HG03354 (cell line): ENCODE measurements around the gene ADPRH.

ENCODE experiments used
- ATAC-seq: cut with Tn5 transposase; IDR thresholded peaks from one replicate; pipeline ENCODE4 v1.9.1; 2021; ENCODE audit warnings: mild to moderate bottlenecking; ENCODE audit not compliant: unreplicated experiment, poor library complexity, severe bottlenecking

ADPRH gene

GRCh38 chr3:119624002-119624720 is 44.9 kb downstream of the ADPRH start:
- no peak for ATAC-seq

- no peak for ATAC-seq
Measured at GRCh38 chr3:119625451-119626153, 46.3 kb downstream of the ADPRH start.

- no peak for ATAC-seq
Measured at GRCh38 chr3:119626196-119626595, 46.9 kb downstream of the ADPRH start.

GRCh38 chr3:119627461-119627860 is 48.2 kb downstream of the ADPRH start:
- ATAC-seq: peak; percentile 42

- peak; percentile 71 for ATAC-seq
Measured at GRCh38 chr3:119628390-119628789, 49.1 kb downstream of the ADPRH start.

- ATAC-seq: peak; percentile 35
Measured at GRCh38 chr3:119628816-119629445, 49.6 kb downstream of the ADPRH start.

- ATAC-seq: no peak
Measured at GRCh38 chr3:119630128-119630879, 51.0 kb downstream of the ADPRH start.

GRCh38 chr3:119630880-119631329 is 51.6 kb downstream of the ADPRH start:
- ATAC-seq: no peak

GRCh38 chr3:119631516-119631915 is 52.2 kb downstream of the ADPRH start:
- no peak for ATAC-seq

- ATAC-seq: no peak
Measured at GRCh38 chr3:119632216-119632615, 52.9 kb downstream of the ADPRH start.

GRCh38 chr3:119632829-119633228 is 53.5 kb downstream of the ADPRH start:
- no peak for ATAC-seq

- no peak for ATAC-seq
Measured at GRCh38 chr3:119635719-119636118, 56.4 kb downstream of the ADPRH start.

- no peak for ATAC-seq
Measured at GRCh38 chr3:119636249-119636648, 57.0 kb downstream of the ADPRH start.

- no peak for ATAC-seq
Measured at GRCh38 chr3:119636891-119637611, 57.8 kb downstream of the ADPRH start.

GRCh38 chr3:119637679-119638477 is 58.6 kb downstream of the ADPRH start:
- ATAC-seq: peak; percentile 45
